ENCODE results near the gene CACNB2. TPM values are rescaled to one million over a fixed set of nuclear protein-coding genes. Genes with fewer than 3 reads are reported as not detected.
A peak's percentile ranks its signal among the peaks of the same experiment; 100 is the strongest.
"Not testable (repeated sequence)": the region's sequence is repeated elsewhere in the genome, so short reads cannot be mapped to it uniquely, and the experiment has no call there.

CACNB2 gene
- total RNA-seq, 2 donors from 2014 or later = not detected

DNA sequence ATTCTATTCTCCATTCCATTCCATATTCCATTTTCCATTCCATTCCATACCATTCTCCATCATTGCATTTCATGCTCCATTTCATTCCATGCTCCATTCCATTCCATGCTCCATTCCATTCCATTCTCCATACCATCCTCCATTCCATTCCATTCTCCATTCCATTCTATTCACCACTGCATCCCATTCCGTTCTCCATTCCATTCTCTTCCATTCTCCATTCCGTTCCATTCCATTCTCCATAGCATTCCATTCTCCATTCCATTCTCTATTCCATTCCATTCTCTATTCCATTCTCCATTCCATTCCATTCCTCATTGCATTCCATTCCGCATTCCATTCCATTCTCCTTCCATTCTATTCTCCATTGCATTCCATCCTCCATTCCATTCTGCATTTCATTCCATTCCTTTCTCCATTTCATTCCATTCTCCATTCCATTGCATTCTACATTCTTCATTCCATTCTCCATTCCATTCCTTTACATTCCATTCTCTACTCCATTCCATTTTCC is 427.2 kb downstream of the CACNB2 start:
- DNase-seq = no peak
- H3K27ac Mint-ChIP-seq = no peak overlapping the region
- ATAC-seq (replicated peaks in 1 of 2) = no peak
- H3K9me3 Mint-ChIP-seq = no peaks in the 10 kb centered on the region
- no peaks in the 10 kb centered on the region for H3K4me1 Mint-ChIP-seq (ENCODE audit: low read depth)
- H3K27me3 Mint-ChIP-seq (ENCODE audit: low read depth) = no peaks in the 10 kb centered on the region
- H3K36me3 Mint-ChIP-seq (ENCODE audit: insufficient read depth in 2 of 2) = no peaks in the 10 kb centered on the region
- H3K4me3 Mint-ChIP-seq = no peak overlapping the region

DNA sequence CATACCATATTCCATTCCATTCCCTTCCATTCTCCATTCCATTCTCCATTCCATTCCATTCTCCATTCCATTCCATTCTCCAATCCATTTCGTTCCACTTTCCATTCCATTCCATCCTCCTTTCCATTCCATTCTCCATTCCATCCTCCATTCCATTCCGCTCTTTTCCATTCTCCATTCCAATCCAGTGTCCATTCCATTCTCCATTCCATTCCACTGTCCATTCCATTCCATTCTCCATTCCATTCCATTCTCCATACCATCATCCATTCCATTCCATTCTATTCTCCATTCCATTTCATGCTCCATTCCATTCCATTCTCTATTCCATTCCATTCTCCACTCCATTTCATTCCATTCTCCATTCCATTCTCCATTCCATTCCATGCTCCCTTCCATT is 430.2 kb downstream of the CACNB2 start:
- not testable (repeated sequence) for H3K27ac Mint-ChIP-seq; H3K27me3 Mint-ChIP-seq (ENCODE audit: low read depth); ATAC-seq (replicated peaks in 1 of 2); H3K4me3 Mint-ChIP-seq; DNase-seq; H3K36me3 Mint-ChIP-seq (ENCODE audit: insufficient read depth in 2 of 2); H3K9me3 Mint-ChIP-seq; H3K4me1 Mint-ChIP-seq (ENCODE audit: low read depth)

DNA sequence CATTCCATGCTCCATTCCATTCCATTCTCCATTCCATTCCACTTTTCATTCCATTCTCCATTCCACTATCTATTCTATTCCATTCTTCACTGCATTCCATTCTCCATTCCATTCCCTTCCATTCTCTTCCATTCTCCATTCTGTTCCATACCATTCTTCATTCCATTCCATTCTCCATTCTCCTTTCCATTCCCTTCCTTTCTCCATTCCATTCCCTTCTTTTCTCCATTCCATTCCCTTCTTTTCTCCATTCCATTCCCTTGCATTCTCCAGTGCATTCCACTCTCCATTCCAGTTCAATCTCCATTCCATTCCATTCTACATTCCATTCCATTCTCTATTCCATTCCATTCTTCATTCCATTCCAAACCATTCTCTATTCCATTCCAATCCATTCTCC is 430.9 kb downstream of the CACNB2 start:
- no peaks in the 10 kb centered on the region for H3K9me3 Mint-ChIP-seq
- H3K4me3 Mint-ChIP-seq = no peak overlapping the region

DNA sequence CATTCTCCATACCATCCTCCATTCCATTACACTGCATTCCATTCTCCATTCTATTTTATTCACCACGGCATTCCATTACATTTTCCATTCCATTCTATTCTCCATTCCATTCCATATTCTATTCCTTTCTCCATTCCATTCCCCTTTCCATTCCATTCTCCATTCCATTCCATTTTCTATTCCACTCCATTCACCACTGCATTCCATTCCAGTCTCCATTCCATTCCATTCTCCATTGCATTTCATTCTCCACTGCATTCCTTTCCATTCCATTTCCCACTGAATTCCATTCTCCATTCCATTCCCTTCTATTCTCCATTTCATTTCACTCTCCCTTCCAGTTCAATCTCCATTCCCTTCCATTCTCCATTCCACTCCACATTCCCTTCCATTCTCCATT is 431.6 kb downstream of the CACNB2 start:
- Mint-ChIP-seq H3K27ac (no peak overlapping the region), H3K9me3 (no peaks in the 10 kb centered on the region), H3K36me3 (ENCODE audit: insufficient read depth in 2 of 2) (peaks cover 2 to 9% of the 10 kb centered on the region in 2 donors), H3K4me1 (ENCODE audit: low read depth) (no peaks in the 10 kb centered on the region), H3K27me3 (ENCODE audit: low read depth) (no peaks in the 10 kb centered on the region), H3K4me3 (no peak overlapping the region)
- ATAC-seq (replicated peaks in 1 of 2) (no peak), DNase-seq (no peak)

More for the DNA sequence above, 430.9 kb downstream of the CACNB2 start:
- Mint-ChIP-seq H3K4me1 (ENCODE audit: low read depth) (no peaks in the 10 kb centered on the region), H3K27me3 (ENCODE audit: low read depth) (no peaks in the 10 kb centered on the region), H3K36me3 (ENCODE audit: insufficient read depth in 2 of 2) (peaks cover 1 to 6% of the 10 kb centered on the region in 2 donors), H3K27ac (no peak overlapping the region)
- DNase-seq (no peak), ATAC-seq (replicated peaks in 1 of 2) (no peak)

DNA sequence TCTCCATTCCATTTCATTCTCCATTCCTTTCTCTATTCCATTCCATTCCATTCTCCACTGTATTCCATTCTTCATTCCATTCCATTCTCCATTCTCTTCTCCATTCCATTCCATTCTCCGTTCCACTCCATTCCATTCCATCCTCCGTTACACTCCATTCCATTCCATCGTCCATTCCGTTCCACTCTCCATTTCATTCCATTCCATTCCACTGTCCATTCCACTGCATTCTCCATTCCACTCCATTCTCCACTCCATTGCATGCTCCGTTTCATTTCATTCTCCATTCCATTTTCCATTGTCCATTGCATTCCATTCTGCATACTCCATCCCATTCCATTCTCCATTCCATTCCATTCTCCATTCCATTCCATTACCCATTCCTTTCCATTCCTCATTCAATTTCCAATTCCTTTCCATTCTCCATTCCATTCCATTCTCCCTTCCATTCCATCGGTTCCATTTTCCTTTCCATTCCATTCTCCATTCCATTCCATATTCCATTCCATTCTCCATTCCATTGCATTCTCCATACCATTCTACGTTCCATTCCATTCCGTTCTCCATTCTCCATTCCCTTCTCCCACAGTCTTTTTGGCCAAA is 432.8 kb downstream of the CACNB2 start:
- Mint-ChIP-seq H3K4me3 (no peak overlapping the region), H3K9me3 (peaks cover 0 to 4% of the 10 kb centered on the region in 2 donors), H3K27ac (no peak overlapping the region), H3K4me1 (ENCODE audit: low read depth) (no peaks in the 10 kb centered on the region), H3K36me3 (ENCODE audit: insufficient read depth in 2 of 2) (peaks cover 11 to 16% of the 10 kb centered on the region in 2 donors), H3K27me3 (ENCODE audit: low read depth) (no peaks in the 10 kb centered on the region)
- DNase-seq (no peak), ATAC-seq (replicated peaks in 1 of 2) (no peak)

DNA sequence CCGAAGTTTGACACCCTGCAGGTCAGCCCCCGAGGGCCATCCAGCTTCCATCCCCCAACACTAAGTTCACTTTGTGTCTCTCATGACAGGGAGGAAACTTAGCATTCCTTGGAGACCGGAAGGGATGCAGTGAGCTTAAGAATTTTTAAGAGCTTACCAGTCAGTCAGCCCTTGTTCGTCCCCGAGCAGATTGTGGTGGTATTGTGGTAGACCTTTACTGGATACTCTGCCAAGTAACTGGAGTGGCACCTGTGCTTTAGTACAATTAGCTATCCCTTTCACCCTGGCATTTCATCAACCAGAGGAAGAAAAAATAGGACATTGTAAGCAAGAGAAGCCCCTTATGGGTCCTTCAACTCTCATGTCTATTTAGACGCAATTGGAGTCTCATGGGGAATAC is 436.4 kb downstream of the CACNB2 start:
- Mint-ChIP-seq H3K9me3 (peaks cover 4 to 7% of the 10 kb centered on the region in 2 donors), H3K36me3 (ENCODE audit: insufficient read depth in 2 of 2) (peaks cover 17 to 45% of the 10 kb centered on the region in 2 donors), H3K4me1 (ENCODE audit: low read depth) (no peaks in the 10 kb centered on the region), H3K27me3 (ENCODE audit: low read depth) (no peaks in the 10 kb centered on the region), H3K27ac (no peak overlapping the region), H3K4me3 (no peak overlapping the region)
- DNase-seq (no peak), ATAC-seq (replicated peaks in 1 of 2) (no peak)

DNA sequence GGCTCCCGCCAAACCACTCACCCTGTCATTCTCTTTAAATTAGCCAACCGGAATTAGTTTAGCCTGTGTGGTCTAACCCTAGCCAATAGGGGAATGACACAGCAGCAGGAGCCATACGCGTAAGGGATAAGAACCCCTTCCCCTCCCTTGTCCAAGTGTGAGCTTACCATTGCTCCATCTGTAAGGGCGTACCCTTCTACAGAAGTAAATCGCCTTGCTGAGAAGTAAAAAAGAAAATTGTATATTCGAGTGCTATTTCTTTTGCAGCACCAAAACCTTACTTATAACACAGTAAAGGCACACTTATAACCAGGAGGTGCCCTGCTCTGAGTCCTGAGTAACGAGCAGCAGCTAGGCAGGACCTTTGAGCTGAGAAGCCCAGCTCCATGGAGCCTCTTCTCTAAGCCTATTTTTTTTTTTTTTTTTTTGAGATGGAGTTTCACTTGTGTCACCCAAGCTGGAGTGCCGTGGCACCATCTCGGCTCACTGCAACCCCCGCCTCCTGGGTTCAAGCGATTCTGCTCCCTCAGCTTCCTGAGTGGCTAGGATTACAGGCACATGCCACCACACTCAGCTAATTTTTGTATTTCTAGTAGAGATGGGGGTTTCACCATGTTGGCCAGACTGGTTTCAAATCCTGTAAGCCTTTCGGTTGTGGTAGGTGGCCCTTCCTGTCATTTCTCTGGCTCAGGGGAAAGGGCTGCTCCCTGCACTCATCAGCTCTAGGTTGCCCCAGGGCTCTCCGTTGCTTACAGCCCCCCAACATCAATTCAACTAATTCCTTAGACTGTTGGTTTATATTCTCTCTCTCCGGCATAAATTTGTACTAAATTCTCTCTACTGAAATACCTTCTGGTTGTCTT is 437.8 kb downstream of the CACNB2 start:
- Mint-ChIP-seq H3K4me1 (ENCODE audit: low read depth) (peaks cover 5% of the 10 kb centered on the region), H3K4me3 (no peak overlapping the region), H3K36me3 (ENCODE audit: insufficient read depth in 2 of 2) (peaks cover 21 to 52% of the 10 kb centered on the region in 2 donors), H3K9me3 (peaks cover 6 to 7% of the 10 kb centered on the region in 2 donors), H3K27ac (no peak overlapping the region), H3K27me3 (ENCODE audit: low read depth) (no peaks in the 10 kb centered on the region)
- DNase-seq (no peak), ATAC-seq (replicated peaks in 1 of 2) (no peak)

DNA sequence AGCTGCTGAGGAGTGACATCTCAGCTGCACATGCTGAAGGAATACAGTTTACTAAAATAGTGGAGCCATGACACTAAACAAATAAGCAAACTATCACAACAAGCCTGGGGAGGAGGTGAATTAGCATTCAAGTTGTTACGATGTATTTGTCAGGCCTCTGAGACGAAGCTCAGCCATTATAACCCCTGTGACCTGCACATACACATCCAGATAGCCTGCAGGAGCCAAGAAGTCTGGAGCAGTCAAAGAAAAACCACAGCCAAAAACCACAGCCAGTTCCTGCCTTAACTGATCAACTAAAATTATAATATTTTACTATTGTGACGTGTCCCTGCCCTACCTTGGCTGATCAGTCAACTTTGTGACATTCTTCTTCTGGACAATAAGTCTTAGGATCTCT is 442.6 kb downstream of the CACNB2 start:
- H3K4me3 Mint-ChIP-seq = no peak overlapping the region
- peaks cover 20% of the 10 kb centered on the region for H3K4me1 Mint-ChIP-seq (ENCODE audit: low read depth)
- peaks cover 16 to 55% of the 10 kb centered on the region in 2 donors for H3K36me3 Mint-ChIP-seq (ENCODE audit: insufficient read depth in 2 of 2)
- H3K27me3 Mint-ChIP-seq (ENCODE audit: low read depth) = no peaks in the 10 kb centered on the region
- DNase-seq = no peak
- no peak overlapping the region for H3K27ac Mint-ChIP-seq
- no peak for ATAC-seq (replicated peaks in 1 of 2)
- H3K9me3 Mint-ChIP-seq = peaks cover 3 to 6% of the 10 kb centered on the region in 2 donors

DNA sequence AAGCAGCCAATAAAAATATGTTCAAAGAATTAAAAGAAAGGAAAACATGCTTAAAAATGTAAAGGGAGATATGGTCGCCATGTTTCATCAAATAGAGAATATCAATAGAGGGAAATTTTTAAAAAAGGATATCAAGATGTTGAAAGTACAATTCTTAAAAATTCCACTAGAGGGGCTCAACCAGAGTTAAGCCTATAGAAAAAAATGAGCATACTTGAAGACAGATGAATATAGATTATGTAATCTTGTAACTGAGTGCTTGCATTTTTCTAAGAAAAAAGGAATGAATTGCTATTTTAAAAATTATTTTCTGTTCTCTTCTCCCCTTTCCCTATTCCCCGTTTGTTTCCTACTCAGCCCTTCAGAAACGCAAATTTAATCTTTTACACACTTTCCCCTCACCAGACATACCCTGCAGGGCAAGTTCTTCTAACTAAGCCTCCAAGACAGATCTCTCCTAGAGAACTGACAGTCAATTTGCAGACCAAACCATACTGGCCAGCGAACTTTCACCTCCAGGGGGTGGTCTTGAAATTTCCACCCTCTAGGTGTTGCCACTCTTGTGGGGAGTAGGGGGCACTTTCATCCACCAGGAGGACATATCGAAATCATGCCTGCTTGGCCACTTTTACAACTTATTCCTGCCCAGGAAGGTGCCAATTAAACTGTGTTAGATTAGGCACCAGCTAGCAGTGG is 443.5 kb downstream of the CACNB2 start:
- Mint-ChIP-seq H3K36me3 (ENCODE audit: insufficient read depth in 2 of 2) (peaks cover 12 to 53% of the 10 kb centered on the region in 2 donors), H3K4me1 (ENCODE audit: low read depth) (peaks cover 20% of the 10 kb centered on the region), H3K27ac (peak overlapping the region; percentile 78), H3K27me3 (ENCODE audit: low read depth) (no peaks in the 10 kb centered on the region), H3K9me3 (peaks cover 0 to 6% of the 10 kb centered on the region in 2 donors), H3K4me3 (no peak overlapping the region)
- DNase-seq (no peak), ATAC-seq (replicated peaks in 1 of 2) (no peak)

DNA sequence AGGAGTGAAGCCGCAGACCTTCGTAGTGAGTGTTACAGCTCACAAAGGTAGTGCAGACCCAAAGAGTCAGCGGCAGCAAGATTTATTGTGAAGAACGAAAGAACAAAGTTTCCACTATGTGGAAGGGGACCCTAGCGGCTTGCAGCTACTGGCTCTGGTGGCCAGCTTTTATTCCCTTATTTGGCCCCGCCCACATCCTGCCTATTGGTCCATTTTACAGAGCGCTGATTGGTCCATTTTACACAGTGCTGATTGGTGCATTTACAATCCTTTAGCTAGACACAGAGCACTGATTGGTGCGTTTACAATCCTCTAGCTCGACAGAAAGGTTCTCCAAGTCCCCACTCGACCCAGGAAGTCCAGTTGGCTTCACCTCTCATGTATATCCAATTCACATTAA is 446.4 kb downstream of the CACNB2 start:
- not testable (repeated sequence) for H3K4me3 Mint-ChIP-seq; H3K27ac Mint-ChIP-seq; ATAC-seq (replicated peaks in 1 of 2); H3K27me3 Mint-ChIP-seq (ENCODE audit: low read depth); DNase-seq
- Mint-ChIP-seq H3K4me1 (ENCODE audit: low read depth) (peaks cover 20% of the 10 kb centered on the region), H3K36me3 (ENCODE audit: insufficient read depth in 2 of 2) (peaks cover 23 to 46% of the 10 kb centered on the region in 2 donors), H3K9me3 (peaks cover 8 to 14% of the 10 kb centered on the region in 2 donors)

DNA sequence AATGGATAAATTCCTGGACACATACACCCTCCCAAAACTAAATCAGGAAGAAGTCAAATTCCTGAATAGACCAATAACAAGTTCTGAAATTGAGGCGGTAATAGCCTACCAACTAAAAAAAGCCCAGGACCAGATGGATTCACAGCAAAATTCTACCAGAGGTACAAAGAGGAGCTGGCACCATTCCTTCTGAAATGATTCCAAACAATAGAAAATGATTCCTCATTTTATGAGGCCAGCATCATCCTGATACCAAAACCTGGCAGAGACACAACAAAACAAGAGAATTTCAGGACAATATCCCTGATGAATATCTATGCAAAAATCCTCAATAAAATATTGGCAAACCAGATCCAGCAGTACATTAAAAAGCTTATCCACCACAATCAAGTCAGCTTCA is 450.9 kb downstream of the CACNB2 start:
- H3K36me3 Mint-ChIP-seq (ENCODE audit: insufficient read depth in 2 of 2) = peaks cover 21 to 41% of the 10 kb centered on the region in 2 donors
- not testable (repeated sequence) for H3K27me3 Mint-ChIP-seq (ENCODE audit: low read depth); DNase-seq; H3K4me1 Mint-ChIP-seq (ENCODE audit: low read depth); H3K27ac Mint-ChIP-seq; ATAC-seq (replicated peaks in 1 of 2); H3K4me3 Mint-ChIP-seq
- H3K9me3 Mint-ChIP-seq = peaks cover 8 to 12% of the 10 kb centered on the region in 2 donors

Measured in activated T-cell treated with anti-CD3 and anti-CD28 coated beads, Interleukin-2, amount 50 U/mL, for 72 hours (primary cell).